ENCODE measurements around the gene SLC8A1.
"Not testable (repeated sequence)": the region's sequence is repeated elsewhere in the genome, so short reads cannot be mapped to it uniquely, and the experiment has no call there.

Gene SLC8A1

DNA sequence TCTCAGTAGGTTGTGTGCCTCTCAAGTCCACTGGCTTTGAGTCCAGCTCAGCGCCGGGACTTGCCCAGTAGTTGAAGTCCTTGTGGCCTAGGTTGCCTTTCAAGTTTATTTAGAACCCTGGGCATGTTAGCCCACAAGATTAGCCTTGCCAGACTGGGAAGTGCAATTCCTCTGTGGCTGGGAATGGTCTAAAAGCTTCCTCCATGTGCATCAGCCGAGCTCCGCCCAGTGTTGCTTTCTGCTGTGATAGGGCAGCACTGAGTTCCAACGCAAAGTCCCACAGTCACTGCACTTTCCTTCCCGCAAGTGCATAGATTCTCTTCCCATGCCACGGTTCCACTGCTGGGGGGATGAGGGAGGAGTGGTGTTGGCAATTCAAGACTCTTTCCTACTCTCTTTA, 364.0 kb downstream of the SLC8A1 start:
- Histone ChIP-seq H3K9ac (ENCODE audit: low read depth, low read length) (no peak overlapping the region), H3K36me3 (ENCODE audit: insufficient read depth, low read length) (no peaks in the 10 kb centered on the region), H3K27ac (ENCODE audit: low read length) (no peak overlapping the region), H3K4me3 (ENCODE audit: low read depth in 1 of 2, low read length in 2 of 2) (no peak overlapping the region), H3K9me3 (ENCODE audit: insufficient read depth, low read length, severe bottlenecking) (no peaks in the 10 kb centered on the region), H3K79me2 (ENCODE audit: insufficient read depth, low read length) (no peaks in the 10 kb centered on the region), H3K4me2 (ENCODE audit: insufficient read depth, low read length) (no peak overlapping the region), H3K4me1 (ENCODE audit: insufficient read depth, low read length) (peaks cover 7% of the 10 kb centered on the region; the same call in 1 of the 2 replicates), H4K20me1 (ENCODE audit: insufficient read depth, low read length) (no peaks in the 10 kb centered on the region), H3K27me3 (ENCODE audit: insufficient read depth, low read length, poor library complexity) (no peaks in the 10 kb centered on the region), H2AFZ (ENCODE audit: low read depth, low read length) (no peak overlapping the region)
- TF ChIP-seq EZH2 (IDR thresholded peaks at IDR 0.05; ENCODE audit: borderline replicate concordance, low read depth, low read length, severe bottlenecking) (no peak), CTCF (IDR thresholded peaks at IDR 0.05; ENCODE audit: borderline replicate concordance, extremely low read depth, low read length, poor library complexity, severe bottlenecking) (no peak)
- no peak for DNase-seq
- ATAC-seq (ENCODE audit: insufficient read depth, low read depth) = no peak

GRCh38 chr2:40087434-40087833, 364.5 kb downstream of the SLC8A1 start:
- H3K9ac ChIP-seq (ENCODE audit: low read depth, low read length) = no peak overlapping the region
- no peaks in the 10 kb centered on the region for H3K27me3 ChIP-seq (ENCODE audit: insufficient read depth, low read length, poor library complexity)
- H3K27ac ChIP-seq (ENCODE audit: low read length) = no peak overlapping the region
- DNase-seq (no peak), ATAC-seq (ENCODE audit: insufficient read depth, low read depth) (no peak)
- H2AFZ ChIP-seq (ENCODE audit: low read depth, low read length) = no peak overlapping the region
- no peaks in the 10 kb centered on the region for H3K9me3 ChIP-seq (ENCODE audit: insufficient read depth, low read length, severe bottlenecking)
- no peaks in the 10 kb centered on the region for H3K79me2 ChIP-seq (ENCODE audit: insufficient read depth, low read length)
- H3K4me1 ChIP-seq (ENCODE audit: insufficient read depth, low read length) = peaks cover 7% of the 10 kb centered on the region; the same call in 1 of the 2 replicates
- no peaks in the 10 kb centered on the region for H3K36me3 ChIP-seq (ENCODE audit: insufficient read depth, low read length)
- H4K20me1 ChIP-seq (ENCODE audit: insufficient read depth, low read length) = no peaks in the 10 kb centered on the region
- H3K4me3 ChIP-seq (ENCODE audit: low read depth in 1 of 2, low read length in 2 of 2) = no peak overlapping the region
- no peak overlapping the region for H3K4me2 ChIP-seq (ENCODE audit: insufficient read depth, low read length)
- TF ChIP-seq CTCF (IDR thresholded peaks at IDR 0.05; ENCODE audit: borderline replicate concordance, extremely low read depth, low read length, poor library complexity, severe bottlenecking) (no peak), EZH2 (IDR thresholded peaks at IDR 0.05; ENCODE audit: borderline replicate concordance, low read depth, low read length, severe bottlenecking) (no peak)

DNA sequence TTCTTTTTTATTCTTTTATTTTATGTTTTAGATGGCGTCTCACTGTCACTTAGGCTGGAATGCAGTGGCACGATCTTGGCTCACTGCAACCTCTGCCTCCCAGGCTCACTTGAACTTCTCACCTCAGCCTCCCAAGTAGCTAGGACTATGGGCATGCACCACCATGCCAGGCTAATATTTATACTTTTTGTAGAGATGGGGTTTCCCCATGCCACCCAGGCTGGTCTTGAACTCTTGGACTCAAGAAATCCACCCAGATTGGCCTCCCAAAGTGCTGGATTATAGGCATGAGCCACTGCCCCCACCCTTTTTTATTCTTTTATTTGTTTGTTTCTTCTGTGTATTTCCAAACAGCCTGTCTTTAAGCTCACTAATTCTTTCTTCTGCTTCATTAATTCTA, 366.1 kb downstream of the SLC8A1 start:
- no peaks in the 10 kb centered on the region for H3K27me3 ChIP-seq (ENCODE audit: insufficient read depth, low read length, poor library complexity)
- no peak overlapping the region for H3K4me2 ChIP-seq (ENCODE audit: insufficient read depth, low read length)
- no peaks in the 10 kb centered on the region for H3K36me3 ChIP-seq (ENCODE audit: insufficient read depth, low read length)
- H3K79me2 ChIP-seq (ENCODE audit: insufficient read depth, low read length) = no peaks in the 10 kb centered on the region
- no peak overlapping the region for H3K9ac ChIP-seq (ENCODE audit: low read depth, low read length)
- DNase-seq (no peak), ATAC-seq (ENCODE audit: insufficient read depth, low read depth) (no peak)
- TF ChIP-seq CTCF (IDR thresholded peaks at IDR 0.05; ENCODE audit: borderline replicate concordance, extremely low read depth, low read length, poor library complexity, severe bottlenecking) (no peak), EZH2 (IDR thresholded peaks at IDR 0.05; ENCODE audit: borderline replicate concordance, low read depth, low read length, severe bottlenecking) (no peak)
- H2AFZ ChIP-seq (ENCODE audit: low read depth, low read length) = no peak overlapping the region
- H3K4me1 ChIP-seq (ENCODE audit: insufficient read depth, low read length) = no peaks in the 10 kb centered on the region
- no peaks in the 10 kb centered on the region for H4K20me1 ChIP-seq (ENCODE audit: insufficient read depth, low read length)
- H3K9me3 ChIP-seq (ENCODE audit: insufficient read depth, low read length, severe bottlenecking) = peaks cover 3% of the 10 kb centered on the region
- H3K4me3 ChIP-seq (ENCODE audit: low read depth in 1 of 2, low read length in 2 of 2) = no peak overlapping the region
- H3K27ac ChIP-seq (ENCODE audit: low read length) = no peak overlapping the region

DNA sequence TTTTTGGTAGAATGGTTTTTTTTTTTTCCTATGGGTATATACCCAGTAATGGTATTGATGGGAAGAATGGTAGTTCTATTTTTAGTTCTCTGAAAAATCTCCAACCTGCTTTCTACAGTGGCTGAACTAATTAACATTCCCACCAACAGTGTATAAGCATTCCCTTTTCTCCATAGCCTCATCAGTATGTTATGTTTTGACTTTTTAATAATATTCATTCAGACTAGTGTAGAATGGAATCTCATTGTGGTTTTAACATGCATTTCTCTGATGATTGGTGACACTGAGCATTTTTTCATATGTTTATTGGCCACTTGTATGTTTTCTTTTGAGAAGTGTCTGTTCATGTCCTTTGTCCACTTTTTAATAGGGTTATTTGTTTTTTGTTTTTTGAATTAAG, 378.6 kb downstream of the SLC8A1 start:
- H3K27ac ChIP-seq (ENCODE audit: low read length); H3K4me1 ChIP-seq (ENCODE audit: insufficient read depth, low read length); H3K4me3 ChIP-seq (ENCODE audit: low read depth in 1 of 2, low read length in 2 of 2); H3K79me2 ChIP-seq (ENCODE audit: insufficient read depth, low read length); H2AFZ ChIP-seq (ENCODE audit: low read depth, low read length); H3K9me3 ChIP-seq (ENCODE audit: insufficient read depth, low read length, severe bottlenecking); H3K4me2 ChIP-seq (ENCODE audit: insufficient read depth, low read length); ATAC-seq (ENCODE audit: insufficient read depth, low read depth); H4K20me1 ChIP-seq (ENCODE audit: insufficient read depth, low read length); H3K36me3 ChIP-seq (ENCODE audit: insufficient read depth, low read length); DNase-seq; H3K27me3 ChIP-seq (ENCODE audit: insufficient read depth, low read length, poor library complexity); H3K9ac ChIP-seq (ENCODE audit: low read depth, low read length): not testable (repeated sequence)
